Measurements from ENCODE around the gene PRR20G. TPM values are rescaled to one million over a fixed set of nuclear protein-coding genes. Genes with fewer than 3 reads are reported as not detected.

Gene PRR20G
- total RNA-seq, 1 donor from 2014 or later = not detected

DNA sequence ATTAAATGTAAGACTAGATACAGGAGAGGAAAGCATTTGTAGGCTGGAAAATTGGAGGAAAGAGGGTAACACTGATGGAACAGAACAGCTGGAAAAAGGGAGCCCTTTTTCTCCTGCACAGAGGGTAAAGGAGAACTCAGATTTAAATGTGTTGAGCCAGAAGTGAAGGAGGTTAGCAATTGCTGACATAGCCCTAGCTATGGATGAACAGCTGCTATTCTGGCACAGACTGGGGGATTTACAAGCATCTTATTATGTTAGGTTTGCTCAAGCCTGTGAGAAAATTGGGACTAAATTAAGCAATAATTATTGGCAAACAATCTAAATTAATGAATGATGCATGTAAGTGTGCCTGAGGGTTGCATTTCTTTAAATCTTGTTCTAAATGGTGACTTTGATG, 40.6 kb upstream of the PRR20G start:
- no peak overlapping the region for H3K4me3 Mint-ChIP-seq
- no peak for DNase-seq (ENCODE audit: low spot score in 2 of 2, unreplicated experiment in 2 of 2)
- TF ChIP-seq, protein P1, sequence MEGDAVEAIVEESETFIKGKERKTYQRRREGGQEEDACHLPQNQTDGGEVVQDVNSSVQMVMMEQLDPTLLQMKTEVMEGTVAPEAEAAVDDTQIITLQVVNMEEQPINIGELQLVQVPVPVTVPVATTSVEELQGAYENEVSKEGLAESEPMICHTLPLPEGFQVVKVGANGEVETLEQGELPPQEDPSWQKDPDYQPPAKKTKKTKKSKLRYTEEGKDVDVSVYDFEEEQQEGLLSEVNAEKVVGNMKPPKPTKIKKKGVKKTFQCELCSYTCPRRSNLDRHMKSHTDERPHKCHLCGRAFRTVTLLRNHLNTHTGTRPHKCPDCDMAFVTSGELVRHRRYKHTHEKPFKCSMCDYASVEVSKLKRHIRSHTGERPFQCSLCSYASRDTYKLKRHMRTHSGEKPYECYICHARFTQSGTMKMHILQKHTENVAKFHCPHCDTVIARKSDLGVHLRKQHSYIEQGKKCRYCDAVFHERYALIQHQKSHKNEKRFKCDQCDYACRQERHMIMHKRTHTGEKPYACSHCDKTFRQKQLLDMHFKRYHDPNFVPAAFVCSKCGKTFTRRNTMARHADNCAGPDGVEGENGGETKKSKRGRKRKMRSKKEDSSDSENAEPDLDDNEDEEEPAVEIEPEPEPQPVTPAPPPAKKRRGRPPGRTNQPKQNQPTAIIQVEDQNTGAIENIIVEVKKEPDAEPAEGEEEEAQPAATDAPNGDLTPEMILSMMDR (IDR thresholded peaks at IDR 0.05; ENCODE audit: unreplicated experiment) = no peak
- H3K9me3 Mint-ChIP-seq = peaks cover 24% of the 10 kb centered on the region
- H3K36me3 Mint-ChIP-seq = no peaks in the 10 kb centered on the region
- H3K4me1 Mint-ChIP-seq = no peaks in the 10 kb centered on the region
- H3K27ac Mint-ChIP-seq = no peak overlapping the region
- H3K27me3 Mint-ChIP-seq (ENCODE audit: low read depth) = peaks cover 42% of the 10 kb centered on the region

DNA sequence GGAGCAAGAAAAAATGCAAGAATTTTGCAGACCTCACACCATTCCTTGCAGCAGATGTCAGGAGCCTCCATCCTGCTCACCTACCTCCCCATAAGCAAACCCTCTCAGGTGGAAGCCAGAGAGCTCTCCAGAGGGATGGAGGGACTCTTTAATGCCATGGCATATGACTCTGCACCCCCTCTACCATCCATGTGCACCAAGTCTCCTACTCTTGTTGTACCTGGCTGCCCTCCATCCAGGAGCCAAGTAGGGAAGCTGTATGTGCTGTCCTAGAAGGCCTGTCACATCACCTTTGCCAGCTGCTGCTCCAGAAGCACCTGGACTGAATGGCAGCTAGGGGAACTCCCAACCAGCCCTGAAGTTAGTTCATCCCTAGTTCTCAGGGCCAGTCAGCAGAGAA, 38.5 kb upstream of the PRR20G start:
- Mint-ChIP-seq H3K9me3 (peaks cover 9% of the 10 kb centered on the region), H3K4me1 (no peaks in the 10 kb centered on the region), H3K27ac (no peak overlapping the region), H3K4me3 (no peak overlapping the region), H3K27me3 (ENCODE audit: low read depth) (peaks cover 49% of the 10 kb centered on the region), H3K36me3 (no peaks in the 10 kb centered on the region)
- DNase-seq (ENCODE audit: low spot score in 2 of 2, unreplicated experiment in 2 of 2) = no peak
- TF ChIP-seq, protein P1 (IDR thresholded peaks at IDR 0.05; ENCODE audit: unreplicated experiment) = no peak

DNA sequence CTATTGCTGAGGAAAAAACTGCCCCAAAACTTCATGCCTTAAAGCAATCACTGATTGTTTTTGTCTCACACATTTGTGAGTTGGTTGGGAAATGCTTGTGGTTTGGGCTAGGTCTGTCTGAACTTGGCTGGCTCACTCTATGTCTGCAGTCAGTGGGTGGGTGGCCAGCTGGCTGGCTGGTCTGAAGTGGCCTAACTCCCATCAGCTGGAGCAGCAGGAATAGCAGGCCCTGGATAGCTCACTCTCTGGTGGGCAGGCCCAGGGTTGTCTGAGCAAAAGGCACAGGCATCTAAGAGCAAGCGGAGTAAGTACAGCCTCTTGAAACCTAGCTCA, 37.7 kb upstream of the PRR20G start:
- Mint-ChIP-seq H3K27ac (no peak overlapping the region), H3K27me3 (ENCODE audit: low read depth) (peaks cover 49% of the 10 kb centered on the region), H3K9me3 (peaks cover 11% of the 10 kb centered on the region), H3K4me1 (no peaks in the 10 kb centered on the region), H3K36me3 (no peaks in the 10 kb centered on the region), H3K4me3 (no peak overlapping the region)
- TF ChIP-seq, protein P1 (IDR thresholded peaks at IDR 0.05; ENCODE audit: unreplicated experiment) = no peak
- no peak for DNase-seq (ENCODE audit: low spot score in 2 of 2, unreplicated experiment in 2 of 2)

DNA sequence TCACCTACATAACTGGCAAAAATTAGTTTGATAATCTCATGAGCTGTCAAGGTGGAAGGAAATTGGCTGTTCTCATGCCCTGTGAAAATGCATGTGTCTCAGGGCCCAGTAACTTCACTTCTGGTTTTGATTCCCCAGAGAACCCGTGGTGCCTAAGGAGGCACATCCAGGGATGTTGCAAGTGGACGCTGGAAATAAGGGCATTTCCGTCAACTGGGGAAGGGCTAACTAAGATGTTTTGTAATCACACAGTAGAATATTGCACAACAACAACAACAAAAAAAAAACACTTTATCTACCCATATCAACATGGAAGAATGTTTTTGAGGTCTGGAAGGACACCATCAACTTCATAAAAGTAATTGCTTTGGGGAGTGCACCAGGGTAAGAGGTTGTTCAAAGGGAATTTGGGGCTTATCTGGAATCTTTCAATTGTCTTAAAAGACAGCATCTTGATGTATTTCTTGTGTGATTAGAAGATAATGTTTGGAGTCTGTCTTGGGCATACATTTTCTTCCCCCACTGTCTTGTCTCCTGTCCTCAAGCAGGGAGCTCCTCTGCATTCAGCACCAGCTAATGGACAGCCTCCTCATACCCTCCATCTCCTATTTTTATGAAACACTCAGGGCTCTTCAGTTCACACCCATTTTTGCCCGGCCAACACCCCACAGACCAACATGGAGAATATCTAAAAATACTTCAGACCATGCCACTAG, 37.2 kb upstream of the PRR20G start:
- Mint-ChIP-seq H3K4me1 (no peaks in the 10 kb centered on the region), H3K9me3 (peaks cover 7% of the 10 kb centered on the region), H3K27me3 (ENCODE audit: low read depth) (peaks cover 47% of the 10 kb centered on the region), H3K36me3 (no peaks in the 10 kb centered on the region), H3K4me3 (no peak overlapping the region), H3K27ac (no peak overlapping the region)
- DNase-seq (ENCODE audit: low spot score in 2 of 2, unreplicated experiment in 2 of 2) = no peak
- TF ChIP-seq, protein P1 (IDR thresholded peaks at IDR 0.05; ENCODE audit: unreplicated experiment) = no peak

DNA sequence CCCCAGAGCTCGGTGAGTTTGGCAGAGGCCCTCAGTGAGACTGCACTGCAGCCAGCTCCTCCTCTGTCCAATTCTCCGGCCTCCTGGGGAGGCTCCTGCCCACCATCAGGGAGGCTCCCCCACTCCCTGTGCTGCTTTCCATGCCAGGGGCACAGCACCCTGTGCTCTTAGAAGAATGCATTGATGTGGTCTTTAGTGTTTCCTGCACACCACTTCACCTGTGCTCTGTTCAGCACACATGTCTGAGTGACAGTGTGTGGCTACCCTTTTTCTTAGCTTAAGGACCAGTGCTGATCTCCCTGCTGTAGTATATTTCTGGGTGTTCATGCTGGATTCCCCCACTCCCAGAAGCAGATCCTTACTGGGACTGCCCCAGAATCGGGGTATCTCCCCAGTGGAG, 36.2 kb upstream of the PRR20G start:
- Mint-ChIP-seq H3K36me3 (no peaks in the 10 kb centered on the region), H3K9me3 (peaks cover 6% of the 10 kb centered on the region), H3K4me1 (no peaks in the 10 kb centered on the region), H3K27ac (no peak overlapping the region), H3K4me3 (no peak overlapping the region), H3K27me3 (ENCODE audit: low read depth) (peaks cover 47% of the 10 kb centered on the region)
- TF ChIP-seq, protein P1 (IDR thresholded peaks at IDR 0.05; ENCODE audit: unreplicated experiment) = no peak
- no peak for DNase-seq (ENCODE audit: low spot score in 2 of 2, unreplicated experiment in 2 of 2)

DNA sequence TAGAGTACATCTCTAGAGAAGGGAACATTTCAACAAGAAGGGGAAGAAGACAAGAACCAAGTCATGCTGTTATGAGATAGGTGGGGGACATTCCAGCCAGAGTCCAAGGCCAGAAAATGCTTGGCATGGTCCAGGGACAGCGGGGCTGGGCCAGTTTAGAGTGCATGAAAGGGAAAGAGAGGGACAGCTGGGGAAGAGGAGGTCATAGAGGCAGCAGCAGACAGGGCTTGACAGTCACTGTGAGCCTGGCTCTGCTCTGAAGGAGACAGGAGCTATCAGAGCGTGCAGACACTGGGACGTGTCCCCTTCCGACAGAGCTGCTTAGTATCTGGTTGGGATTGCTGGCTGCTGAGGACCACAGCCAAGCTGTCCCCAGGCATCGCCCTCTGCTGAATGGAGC, 35.7 kb upstream of the PRR20G start:
- Mint-ChIP-seq H3K27me3 (ENCODE audit: low read depth) (peaks cover 47% of the 10 kb centered on the region), H3K27ac (no peak overlapping the region), H3K36me3 (no peaks in the 10 kb centered on the region), H3K4me1 (no peaks in the 10 kb centered on the region), H3K4me3 (no peak overlapping the region), H3K9me3 (peaks cover 6% of the 10 kb centered on the region)
- DNase-seq (ENCODE audit: low spot score in 2 of 2, unreplicated experiment in 2 of 2) = no peak
- TF ChIP-seq, protein P1 (IDR thresholded peaks at IDR 0.05; ENCODE audit: unreplicated experiment) = no peak

Measured in mesothelial cell of epicardium (in vitro differentiated cells).